Coronary artery (tissue), 2 donors: ENCODE results near the gene MRPL45.

Experiments used
- DNase-seq: peaks from one replicate; pipeline ENCODE4 v3.0.0-alpha.2; 2017; ENCODE audit warnings: low spot score
- H3K27ac ChIP-seq, 2 donors: fragments of 200-600 bp; sonication (generic); one replicate each; pipeline ENCODE4 v1.5.1; 2016 to 2019
- H3K4me3 ChIP-seq: fragments of 200-600 bp; sonication (generic); 2 replicates; pipeline ENCODE4 v1.5.1; 2016; ENCODE audit warnings: mild to moderate bottlenecking, moderate library complexity
- CTCF ChIP-seq: fragments of 200-600 bp; sonication (generic); IDR thresholded peaks from one replicate; pipeline ENCODE4 v1.5.1; 2019; ENCODE audit warnings: antibody characterized with exemption

The MRPL45 gene

GRCh38 chr17:38349097-38349730 lies 52.2 kb downstream of the MRPL45 start:
- peak; percentile 83 for TF ChIP-seq CTCF
- DNase-seq, result peak; percentile 88
- no peak overlapping the region for H3K4me3 ChIP-seq
- H3K27ac ChIP-seq, result peak overlapping the region in 1 of 2 donors; percentile 30

- no peak overlapping the region for H3K4me3 ChIP-seq
- H3K27ac ChIP-seq, result no peak overlapping the region
- no peak for TF ChIP-seq CTCF
- no peak for DNase-seq
Observed at GRCh38 chr17:38350035-38350434, 53.1 kb downstream of the MRPL45 start.

- TF ChIP-seq CTCF, result no peak
- peak within 1 kb of the TSS; percentile 92 for H3K27ac ChIP-seq
Observed at GRCh38 chr17:38351412-38352222, 54.6 kb downstream of the MRPL45 start, which contains the start of gene SOCS7. SOCS7 (plus strand) TSS chr17:38351844; CDS start chr17:38352053, 209 bp downstream.

GRCh38 chr17:38352245-38353085 lies 55.5 kb downstream of the MRPL45 start:
- H3K4me3 ChIP-seq, result peak overlapping the region; percentile 96
- TF ChIP-seq CTCF, result no peak
- H3K27ac ChIP-seq, result peak overlapping the region; percentile 92
- DNase-seq, result no peak

More at GRCh38 chr17:38351412-38352222, 54.6 kb downstream of the MRPL45 start, which contains the start of gene SOCS7:
- DNase-seq, result peak; percentile 92
- H3K4me3 ChIP-seq, result peak within 1 kb of the TSS; percentile 96

GRCh38 chr17:38353086-38353604 lies 56.2 kb downstream of the MRPL45 start:
- Histone ChIP-seq H3K27ac (peak overlapping the region; percentile 92), H3K4me3 (peak overlapping the region; percentile 96)
- DNase-seq, result no peak
- no peak for TF ChIP-seq CTCF

GRCh38 chr17:38353668-38354067 lies 56.7 kb downstream of the MRPL45 start:
- no peak for TF ChIP-seq CTCF
- DNase-seq, result no peak
- H3K4me3 ChIP-seq, result peak overlapping the region; percentile 96
- no peak overlapping the region for H3K27ac ChIP-seq
